Activated B cell treated with CpG ODN at 0.5 μM for 24 hours (primary cell): ENCODE measurements around the gene RAB7A. TPM values are rescaled to one million over a fixed set of nuclear protein-coding genes. Genes with fewer than 3 reads are reported as not detected.

ENCODE experiments used
- ATAC-seq: fragments of 200-7000 bp; cut with Tn5 transposase; one replicate; pipeline ENCODE4 v1.10.0; 2021; ENCODE audit warnings: low read depth, mild to moderate bottlenecking, moderate library complexity
- CTCF ChIA-PET: fragments of 350-600 bp; sonication (Branson Sonifier 250); formaldehyde crosslinking; loops from one replicate; lab custom pipeline; 2021; ENCODE audit warnings: antibody characterized with exemption; lab: Charles Lee
- POLR2A ChIA-PET: fragments of 350-600 bp; sonication (Branson Sonifier 250); formaldehyde crosslinking; loops from one replicate; lab custom pipeline; 2021; ENCODE audit warnings: antibody characterized with exemption; lab: Charles Lee
- DNase-seq: peaks from one replicate; pipeline ENCODE4 v3.0.0; 2022
- H3K27ac Mint-ChIP-seq: one replicate; pipeline ENCODE4 v1.8.0; 2020; ENCODE audit warnings: mixed read lengths
- H3K27me3 Mint-ChIP-seq: one replicate; pipeline ENCODE4 v1.8.0; 2021; ENCODE audit warnings: mixed read lengths
- H3K36me3 Mint-ChIP-seq: one replicate; pipeline ENCODE4 v1.8.0; 2021; ENCODE audit warnings: low read depth, mixed read lengths
- H3K4me1 Mint-ChIP-seq: one replicate; pipeline ENCODE4 v1.8.0; 2021; ENCODE audit warnings: mixed read lengths
- H3K4me3 Mint-ChIP-seq: one replicate; pipeline ENCODE4 v1.8.0; 2020; ENCODE audit warnings: mild to moderate bottlenecking, mixed read lengths
- H3K9me3 Mint-ChIP-seq: one replicate; pipeline ENCODE4 v1.8.0; 2020; ENCODE audit warnings: mixed read lengths
- CTCF ChIP-seq: fragments of 200-600 bp; IDR thresholded peaks from one replicate; pipeline ENCODE4 v1.8.0; 2022; ENCODE audit warnings: antibody characterized with exemption, mild to moderate bottlenecking
- intact Hi-C: fragments of 100-400 bp; cut with micrococcal nuclease; formaldehyde crosslinking; loops from one replicate; pipeline ENCODE4 v1.15.1; 2024
- total RNA-seq: library from RNA; stranded (reverse); gene quantifications from 2 replicates; pipeline ENCODE4 v1.2.3, GENCODE V29; 2022

Gene RAB7A
- total RNA-seq, 1 donor from 2014 or later, result 169 TPM

GRCh38 chr3:128740621-128741020 is 14.6 kb downstream of the RAB7A start:
- no peak for DNase-seq
- no peak overlapping the region for H3K4me3 Mint-ChIP-seq
- ChIA-PET CTCF (no interaction called here), POLR2A (no interaction called here)
- no peaks in the 10 kb centered on the region for H3K9me3 Mint-ChIP-seq
- peaks cover 23% of the 10 kb centered on the region for H3K4me1 Mint-ChIP-seq
- TF ChIP-seq CTCF, result no peak
- H3K36me3 Mint-ChIP-seq, result peaks cover 56% of the 10 kb centered on the region
- no peaks in the 10 kb centered on the region for H3K27me3 Mint-ChIP-seq
- H3K27ac Mint-ChIP-seq, result no peak overlapping the region
- intact Hi-C loops, result no loop called here
- no peak for ATAC-seq

GRCh38 chr3:128742821-128743594 is 17.0 kb downstream of the RAB7A start:
- Mint-ChIP-seq H3K36me3 (peaks cover 58% of the 10 kb centered on the region), H3K27ac (no peak overlapping the region)
- POLR2A ChIA-PET, result no interaction called here

DNA sequence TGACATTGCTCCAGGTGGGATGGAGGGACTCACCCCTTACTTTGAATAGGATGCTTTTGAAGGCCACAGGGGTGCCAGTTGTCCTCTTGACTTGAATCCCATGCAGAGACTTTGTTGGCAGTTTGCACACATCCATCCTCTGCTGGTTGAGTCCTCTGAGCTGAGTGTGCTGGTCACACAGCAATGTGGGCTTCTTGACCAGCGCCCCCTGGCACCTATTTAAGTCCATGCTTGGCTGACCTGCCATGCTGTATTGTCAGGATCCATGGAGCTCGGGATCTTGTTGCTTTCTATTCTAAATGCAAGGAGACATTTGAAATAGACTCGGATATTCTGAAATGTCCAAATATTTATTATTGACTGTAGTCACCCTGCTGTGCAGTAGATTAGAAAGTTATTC is 19.8 kb downstream of the RAB7A start:
- POLR2A ChIA-PET, result no interaction called here
- Mint-ChIP-seq H3K4me1 (peaks cover 33% of the 10 kb centered on the region), H3K36me3 (peaks cover 60% of the 10 kb centered on the region), H3K27ac (no peak overlapping the region), H3K9me3 (no peaks in the 10 kb centered on the region), H3K27me3 (no peaks in the 10 kb centered on the region), H3K4me3 (no peak overlapping the region)
- intact Hi-C loops, result no loop called here
- no peak for TF ChIP-seq CTCF
- CTCF ChIA-PET, result no interaction called here
- DNase-seq (no peak), ATAC-seq (no peak)

More at GRCh38 chr3:128742821-128743594, 17.0 kb downstream of the RAB7A start:
- no peaks in the 10 kb centered on the region for H3K27me3 Mint-ChIP-seq
- H3K4me3 Mint-ChIP-seq, result no peak overlapping the region
- H3K4me1 Mint-ChIP-seq, result peaks cover 23% of the 10 kb centered on the region
- CTCF ChIA-PET, result no interaction called here
- ATAC-seq, result no peak
- no peaks in the 10 kb centered on the region for H3K9me3 Mint-ChIP-seq
- TF ChIP-seq CTCF, result no peak
- intact Hi-C loops, result no loop called here
- no peak for DNase-seq

DNA sequence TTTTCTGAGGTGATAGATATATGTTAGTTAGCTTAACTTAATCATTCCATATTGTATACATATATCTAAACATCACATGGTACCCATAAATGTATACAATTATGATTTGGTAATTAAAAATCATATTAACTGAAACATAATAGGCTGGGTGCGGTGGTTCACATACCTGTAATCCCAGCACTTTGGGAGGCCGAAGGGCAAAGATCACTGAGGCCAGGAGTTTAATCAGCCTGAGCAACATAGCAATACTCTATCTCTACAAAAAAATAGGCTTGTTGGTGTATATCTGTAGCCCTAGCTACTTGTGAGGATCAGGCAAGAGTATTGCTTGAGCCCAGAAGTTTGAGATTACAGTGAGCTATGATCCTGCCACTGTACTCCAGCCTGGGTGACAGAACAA is 20.9 kb downstream of the RAB7A start:
- TF ChIP-seq CTCF, result no peak
- Mint-ChIP-seq H3K27ac (no peak overlapping the region), H3K27me3 (no peaks in the 10 kb centered on the region), H3K9me3 (no peaks in the 10 kb centered on the region), H3K4me3 (no peak overlapping the region), H3K36me3 (peaks cover 57% of the 10 kb centered on the region), H3K4me1 (peaks cover 40% of the 10 kb centered on the region)
- ATAC-seq, result no peak
- ChIA-PET CTCF (no interaction called here), POLR2A (interaction anchor here (1.2 to 1.3 kb wide), 2 partner anchors 65 to 67 kb away, joined by 3 read pairs; no protein-coding TSS in a partner anchor)
- DNase-seq, result no peak
- intact Hi-C loops, result no loop called here

DNA sequence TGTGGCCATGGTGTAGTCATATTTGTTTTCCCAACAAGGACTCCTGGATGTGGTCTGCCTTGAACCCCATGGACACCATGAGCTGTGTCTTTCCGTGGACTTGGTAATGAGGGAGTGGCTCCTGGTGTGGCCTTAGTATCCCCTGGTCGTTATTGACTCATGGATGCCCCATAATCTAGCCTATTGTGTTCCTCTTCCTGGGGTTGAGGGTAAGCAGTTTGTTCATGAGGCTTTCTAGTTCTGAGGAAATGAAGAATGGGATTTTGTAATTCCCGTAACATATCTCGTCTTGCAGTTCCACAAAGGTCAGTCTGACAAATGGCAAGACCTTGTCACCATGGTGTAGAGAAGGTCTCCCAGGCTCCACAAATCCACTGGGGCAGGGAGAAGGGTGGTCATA is 22.6 kb downstream of the RAB7A start:
- DNase-seq, result no peak
- no peak overlapping the region for H3K27ac Mint-ChIP-seq
- H3K4me1 Mint-ChIP-seq, result peaks cover 50% of the 10 kb centered on the region
- TF ChIP-seq CTCF, result no peak
- ATAC-seq, result no peak
- ChIA-PET CTCF (no interaction called here), POLR2A (no interaction called here)
- H3K4me3 Mint-ChIP-seq, result no peak overlapping the region
- peaks cover 48% of the 10 kb centered on the region for H3K36me3 Mint-ChIP-seq
- no peaks in the 10 kb centered on the region for H3K9me3 Mint-ChIP-seq
- H3K27me3 Mint-ChIP-seq, result no peaks in the 10 kb centered on the region
- intact Hi-C loops, result no loop called here
